Mucosa of gallbladder (tissue), 1 donor: ENCODE data around the gene MRPS6. TPM values are rescaled to one million over a fixed set of nuclear protein-coding genes. Genes with fewer than 3 reads are reported as not detected.

Source experiments
- DNase-seq: peaks from one replicate; pipeline ENCODE4 v3.0.0-alpha.2; 2020; ENCODE audit warnings: low spot score
- total RNA-seq: library from RNA; stranded (reverse); gene quantifications from one replicate; pipeline ENCODE4 v1.2.1, GENCODE V29; 2021
- donor health status: DM: no; HTN: no; CAD: no.

The MRPS6 gene
- total RNA-seq, 1 donor from 2014 or later, result 44.9 TPM

GRCh38 chr21:34100337-34100736 lies 27.0 kb downstream of the MRPS6 start:
- DNase-seq, result no peak

GRCh38 chr21:34100790-34101189 lies 27.4 kb downstream of the MRPS6 start:
- DNase-seq, result no peak

- DNase-seq, result no peak
Measured at GRCh38 chr21:34105947-34106541, 32.7 kb downstream of the MRPS6 start.

- no peak for DNase-seq
Measured at GRCh38 chr21:34107606-34108005, 34.2 kb downstream of the MRPS6 start.

GRCh38 chr21:34109075-34109474 lies 35.7 kb downstream of the MRPS6 start:
- DNase-seq, result no peak

GRCh38 chr21:34110594-34111202 lies 37.3 kb downstream of the MRPS6 start:
- DNase-seq, result no peak

GRCh38 chr21:34112316-34113033 lies 39.1 kb downstream of the MRPS6 start:
- no peak for DNase-seq

GRCh38 chr21:34113842-34114241 lies 40.5 kb downstream of the MRPS6 start:
- no peak for DNase-seq

GRCh38 chr21:34115160-34115559 lies 41.8 kb downstream of the MRPS6 start:
- no peak for DNase-seq

- DNase-seq, result no peak
Measured at GRCh38 chr21:34116569-34116968, 43.2 kb downstream of the MRPS6 start.

- no peak for DNase-seq
Measured at GRCh38 chr21:34120867-34121266, 47.5 kb downstream of the MRPS6 start.

- no peak for DNase-seq
Measured at GRCh38 chr21:34122047-34122446, 48.7 kb downstream of the MRPS6 start.

- DNase-seq, result no peak
Measured at GRCh38 chr21:34123609-34124008, 50.2 kb downstream of the MRPS6 start.

GRCh38 chr21:34126269-34126668 lies 52.9 kb downstream of the MRPS6 start:
- no peak for DNase-seq

- no peak for DNase-seq
Measured at GRCh38 chr21:34126691-34127090, 53.3 kb downstream of the MRPS6 start.

GRCh38 chr21:34128124-34128523 lies 54.7 kb downstream of the MRPS6 start:
- DNase-seq, result no peak

- no peak for DNase-seq
Measured at GRCh38 chr21:34128674-34129038, 55.3 kb downstream of the MRPS6 start.

GRCh38 chr21:34129039-34129891 lies 55.9 kb downstream of the MRPS6 start:
- no peak for DNase-seq

GRCh38 chr21:34129901-34130715 lies 56.7 kb downstream of the MRPS6 start:
- no peak for DNase-seq

- DNase-seq, result no peak
Measured at GRCh38 chr21:34130716-34130985, 57.3 kb downstream of the MRPS6 start.

GRCh38 chr21:34131586-34131985 lies 58.2 kb downstream of the MRPS6 start:
- no peak for DNase-seq

- DNase-seq, result no peak
Measured at GRCh38 chr21:34132202-34132601, 58.8 kb downstream of the MRPS6 start.
